ENCODE data around the gene INF2.

DNA sequence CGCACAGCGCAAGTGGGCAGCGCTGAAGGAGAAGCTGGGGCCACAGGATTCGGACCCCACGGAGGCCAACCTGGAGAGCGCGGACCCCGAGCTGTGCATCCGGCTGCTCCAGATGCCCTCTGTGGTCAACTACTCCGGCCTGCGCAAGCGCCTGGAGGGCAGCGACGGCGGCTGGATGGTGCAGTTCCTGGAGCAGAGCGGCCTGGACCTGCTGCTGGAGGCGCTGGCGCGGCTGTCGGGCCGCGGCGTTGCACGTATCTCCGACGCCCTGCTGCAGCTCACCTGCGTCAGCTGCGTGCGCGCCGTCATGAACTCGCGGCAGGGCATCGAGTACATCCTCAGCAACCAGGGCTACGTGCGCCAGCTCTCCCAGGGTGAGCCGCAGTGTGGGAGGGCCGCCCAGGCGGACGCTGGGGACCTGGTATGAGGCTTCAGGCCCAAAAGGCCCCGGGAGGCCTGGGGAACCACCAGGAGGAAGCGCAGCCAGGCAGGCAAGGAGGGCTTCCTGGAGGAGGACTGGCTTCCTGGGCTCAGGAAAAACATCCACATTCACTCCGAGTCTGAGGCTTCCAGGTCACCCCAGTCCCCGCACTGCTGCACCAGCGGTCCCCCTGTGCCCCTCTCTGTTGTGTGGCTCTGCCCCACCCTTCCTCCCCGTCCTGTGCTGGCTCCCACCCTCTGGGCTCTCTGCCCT is 12.1 kb downstream of the INF2 start:
- TF ChIP-seq, protein P1, sequence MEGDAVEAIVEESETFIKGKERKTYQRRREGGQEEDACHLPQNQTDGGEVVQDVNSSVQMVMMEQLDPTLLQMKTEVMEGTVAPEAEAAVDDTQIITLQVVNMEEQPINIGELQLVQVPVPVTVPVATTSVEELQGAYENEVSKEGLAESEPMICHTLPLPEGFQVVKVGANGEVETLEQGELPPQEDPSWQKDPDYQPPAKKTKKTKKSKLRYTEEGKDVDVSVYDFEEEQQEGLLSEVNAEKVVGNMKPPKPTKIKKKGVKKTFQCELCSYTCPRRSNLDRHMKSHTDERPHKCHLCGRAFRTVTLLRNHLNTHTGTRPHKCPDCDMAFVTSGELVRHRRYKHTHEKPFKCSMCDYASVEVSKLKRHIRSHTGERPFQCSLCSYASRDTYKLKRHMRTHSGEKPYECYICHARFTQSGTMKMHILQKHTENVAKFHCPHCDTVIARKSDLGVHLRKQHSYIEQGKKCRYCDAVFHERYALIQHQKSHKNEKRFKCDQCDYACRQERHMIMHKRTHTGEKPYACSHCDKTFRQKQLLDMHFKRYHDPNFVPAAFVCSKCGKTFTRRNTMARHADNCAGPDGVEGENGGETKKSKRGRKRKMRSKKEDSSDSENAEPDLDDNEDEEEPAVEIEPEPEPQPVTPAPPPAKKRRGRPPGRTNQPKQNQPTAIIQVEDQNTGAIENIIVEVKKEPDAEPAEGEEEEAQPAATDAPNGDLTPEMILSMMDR (IDR thresholded peaks at IDR 0.05; ENCODE audit: low read length) = no peak
- TF ChIP-seq EZH2 (IDR thresholded peaks at IDR 0.05; ENCODE audit: borderline replicate concordance, low read length) = no peak
